Epidermal melanocyte (primary cell): Measurements from ENCODE around the gene ORAI2.
"Not testable (repeated sequence)": the region's sequence is repeated elsewhere in the genome, so short reads cannot be mapped to it uniquely, and the experiment has no call there.

Source experiments
- DNase-seq: peaks from one replicate; pipeline ENCODE4 v3.0.0; 2011; ENCODE audit warnings: low spot score; ENCODE audit not compliant: insufficient read length

The ORAI2 gene

DNA sequence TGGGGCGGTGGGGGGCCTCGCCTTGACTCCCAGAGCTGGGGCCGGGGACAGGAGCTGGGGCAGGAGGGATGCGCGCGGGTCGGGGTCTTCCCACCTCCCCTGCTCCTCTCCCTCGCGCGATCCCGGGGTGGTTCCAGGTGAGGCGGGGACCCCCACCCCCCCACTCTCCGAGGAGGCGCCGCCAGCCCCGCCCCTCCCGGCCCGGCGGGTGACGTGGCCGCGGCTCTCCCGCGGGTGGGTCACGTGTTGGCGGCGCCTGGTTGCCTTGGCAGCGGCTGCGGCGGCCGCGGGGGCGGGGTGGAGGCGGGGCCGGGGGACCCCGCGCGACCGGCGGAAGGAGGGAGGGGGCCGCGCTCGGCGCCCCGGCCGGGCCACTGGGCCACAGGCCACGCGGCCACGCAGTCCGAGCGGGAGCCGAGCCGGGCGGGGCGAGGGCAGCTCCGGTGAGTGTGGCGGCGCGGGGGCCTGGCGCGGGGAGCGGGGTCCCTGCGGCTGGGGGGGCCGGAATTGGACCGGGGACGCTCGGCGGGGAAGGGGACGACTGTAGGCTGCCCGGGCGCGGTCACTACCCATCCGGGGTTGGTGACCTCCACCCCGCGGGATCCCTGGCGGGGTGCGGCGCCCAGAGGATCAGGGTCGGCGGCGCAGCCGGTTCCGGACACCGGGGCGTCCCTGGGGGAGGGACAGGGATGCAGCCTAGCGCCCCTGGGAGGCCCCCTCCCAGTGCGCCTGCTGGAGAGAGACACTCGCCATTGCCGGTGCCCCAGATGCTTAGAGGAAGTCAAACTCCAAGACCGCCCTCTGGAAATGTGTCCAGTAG lies at the start of gene ORAI2:
ORAI2 (plus strand) TSS at position 357 of the 820 bp plus-strand sequence. CDS start 5,382 bp downstream, outside the sequence.
- peak; percentile 74 for DNase-seq

DNA sequence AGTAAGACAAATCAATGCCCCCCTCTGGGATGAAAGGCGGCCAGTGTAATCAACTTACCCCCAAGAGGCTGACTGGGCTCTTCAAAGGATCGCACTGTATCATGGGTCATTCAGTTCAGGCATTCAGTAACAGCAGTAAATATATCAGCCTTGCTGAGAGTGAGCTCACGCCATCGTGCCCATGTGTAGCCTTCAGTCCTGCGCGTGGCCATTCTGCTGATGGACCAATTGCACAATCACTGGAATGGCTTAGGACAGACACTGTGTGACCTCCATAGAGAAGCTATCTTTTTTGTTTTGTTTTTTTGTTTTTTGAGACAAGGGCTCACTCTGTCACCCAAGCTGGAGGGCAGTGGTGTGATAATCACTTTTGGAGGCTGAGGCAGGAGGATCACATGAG lies 46.3 kb upstream of the ORAI2 start:
- DNase-seq = no peak

DNA sequence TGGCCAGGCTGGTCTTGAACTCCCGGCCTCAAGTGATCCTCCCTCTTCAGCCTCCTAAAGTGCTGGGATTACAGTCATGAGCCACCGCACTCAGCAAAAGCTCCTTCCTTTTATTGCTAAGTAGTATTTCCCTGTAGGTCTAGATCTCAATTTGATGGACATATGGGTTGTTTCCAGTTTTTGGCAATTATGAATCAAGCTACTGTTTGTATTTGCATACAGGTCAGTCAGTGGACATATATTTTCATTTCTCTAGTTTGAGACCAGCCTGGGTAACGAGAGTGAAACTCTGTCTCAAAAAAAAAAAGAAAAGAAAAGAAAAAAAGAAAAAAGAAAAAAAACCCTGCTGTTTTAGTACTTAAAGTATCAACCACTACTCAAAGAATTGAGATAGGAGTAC lies 43.6 kb upstream of the ORAI2 start:
- DNase-seq = no peak

DNA sequence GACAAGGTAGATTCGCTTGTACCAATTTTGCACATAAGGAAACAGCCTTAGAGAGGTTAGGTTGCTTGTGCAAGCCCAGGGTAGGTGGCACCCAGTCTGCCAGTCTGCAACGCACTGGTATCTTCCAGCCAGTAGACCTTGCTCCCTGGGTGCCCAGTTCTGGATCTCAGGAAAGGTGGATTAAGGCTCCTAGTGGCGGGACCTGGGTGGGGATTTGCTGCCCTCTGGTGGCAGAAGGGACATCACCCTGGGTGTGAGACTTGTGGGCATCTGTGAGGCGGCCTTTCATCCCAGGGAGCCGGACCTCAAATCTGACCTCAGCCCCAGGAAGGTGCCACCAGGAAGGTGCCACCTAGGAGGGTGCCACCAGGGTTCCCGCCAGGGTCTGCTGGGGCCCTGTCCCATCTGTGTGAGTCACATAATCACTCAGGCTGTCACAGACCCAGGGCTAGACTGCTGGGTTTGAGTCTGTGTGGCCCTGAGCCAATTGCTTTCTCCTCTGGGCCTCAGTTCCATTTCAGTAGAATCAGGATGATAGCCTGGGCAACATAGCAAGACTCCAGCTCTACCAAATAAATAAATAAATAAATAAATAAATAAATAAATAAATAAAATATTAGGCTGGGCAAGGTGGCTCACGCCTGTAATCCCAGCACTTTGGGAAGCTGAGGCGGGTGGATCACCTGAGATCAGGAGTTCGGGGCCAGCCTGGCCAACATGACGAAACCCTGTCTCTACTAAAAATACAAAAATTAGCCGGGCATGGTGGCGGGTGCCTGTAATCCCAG lies 42.5 kb upstream of the ORAI2 start:
- DNase-seq = peak; percentile 54

DNA sequence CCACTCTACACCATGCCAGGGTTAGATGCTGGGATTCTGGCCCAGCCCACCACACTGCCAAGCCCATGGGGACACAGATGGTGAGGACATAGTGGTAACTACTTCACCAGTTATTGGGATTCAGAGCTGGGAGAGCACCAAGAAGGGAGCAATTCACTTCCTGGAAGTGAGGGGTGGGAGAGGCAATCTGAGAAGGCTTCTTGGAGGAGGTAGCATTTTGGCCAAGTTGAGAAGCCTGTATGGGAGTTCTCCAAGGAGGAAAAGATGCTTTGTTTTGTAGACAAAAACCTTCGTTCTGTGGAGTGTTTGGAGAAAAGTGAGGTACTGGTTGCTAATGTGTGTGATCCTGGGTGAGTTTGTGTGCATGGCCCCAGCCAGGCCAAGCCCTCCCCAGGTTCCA lies 41.0 kb upstream of the ORAI2 start:
- no peak for DNase-seq

DNA sequence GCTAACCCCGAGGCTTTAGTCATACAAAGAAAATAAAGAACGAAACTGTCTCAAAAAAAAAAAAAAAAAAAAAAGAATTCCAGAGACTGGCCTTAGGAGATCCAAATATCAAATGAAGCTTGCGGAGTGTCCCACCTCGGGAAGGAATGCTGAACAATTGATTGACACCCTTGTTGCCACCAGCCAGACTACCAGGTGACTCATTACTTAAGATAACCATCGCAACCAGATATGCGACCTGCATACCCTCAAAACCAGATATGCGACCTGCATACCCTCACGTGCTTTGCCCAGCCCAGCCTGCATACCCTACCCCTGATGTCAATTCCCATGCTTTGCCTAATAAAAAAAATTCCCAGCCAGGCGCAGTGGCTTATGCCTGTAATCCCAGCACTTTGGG lies 39.9 kb upstream of the ORAI2 start:
- no peak for DNase-seq

DNA sequence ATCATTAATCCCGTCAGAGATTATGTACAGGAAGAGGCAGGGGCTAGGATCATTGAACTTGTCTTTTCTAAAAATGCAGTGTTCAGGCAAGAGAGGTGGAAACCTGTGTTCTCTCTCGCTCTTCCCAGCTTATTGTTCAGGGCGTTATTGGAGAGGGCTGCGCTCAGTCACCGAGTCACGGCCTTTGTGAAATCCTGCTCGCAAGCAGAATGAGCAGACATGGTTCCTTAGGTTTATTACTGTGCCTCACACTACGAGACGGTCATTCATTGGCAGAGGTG lies 37.8 kb upstream of the ORAI2 start:
- DNase-seq = no peak

DNA sequence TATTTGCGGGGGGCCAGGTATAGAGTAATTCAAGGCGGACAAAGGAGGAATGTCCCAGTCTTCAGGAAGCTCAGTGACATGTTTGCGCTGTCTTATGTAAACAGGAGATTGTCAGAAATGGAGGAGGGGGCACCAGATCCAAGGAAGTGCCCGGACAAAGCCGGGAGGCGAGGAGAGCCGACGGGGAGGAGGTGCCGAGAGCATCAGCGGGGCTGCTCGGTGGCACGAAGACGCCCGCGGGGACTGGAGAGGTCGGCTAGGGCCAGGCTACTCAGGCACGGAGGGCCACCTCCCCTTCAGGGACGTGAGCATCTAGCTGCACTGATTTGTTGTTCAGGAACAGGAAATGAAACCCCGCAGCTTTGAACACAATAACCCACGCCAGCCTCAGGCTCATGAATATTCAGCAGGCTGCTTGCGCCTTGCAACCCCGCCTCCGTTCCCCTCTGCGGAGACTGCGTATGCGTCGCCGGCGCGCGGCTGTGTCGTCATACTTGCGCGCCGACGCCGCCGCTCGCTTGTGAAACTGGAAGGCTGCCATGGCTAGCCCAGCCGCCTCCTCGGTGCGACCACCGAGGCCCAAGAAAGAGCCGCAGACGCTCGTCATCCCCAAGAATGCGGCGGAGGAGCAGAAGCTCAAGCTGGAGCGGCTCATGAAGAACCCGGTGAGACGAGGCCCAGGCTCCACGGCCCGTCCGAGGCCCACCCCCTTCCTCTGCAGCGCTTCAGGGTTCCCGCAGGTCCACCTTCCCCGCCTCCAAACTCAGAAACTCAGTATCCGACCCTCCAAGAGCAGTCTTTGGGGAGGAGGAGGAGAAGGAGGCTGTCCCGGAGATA lies 37.3 kb upstream of the ORAI2 start, which contains the start of gene PRKRIP1:
PRKRIP1 (plus strand) TSS at position 491 of the 837 bp plus-strand sequence; CDS start at position 540, 49 bp downstream.
- DNase-seq = peak; percentile 56

DNA sequence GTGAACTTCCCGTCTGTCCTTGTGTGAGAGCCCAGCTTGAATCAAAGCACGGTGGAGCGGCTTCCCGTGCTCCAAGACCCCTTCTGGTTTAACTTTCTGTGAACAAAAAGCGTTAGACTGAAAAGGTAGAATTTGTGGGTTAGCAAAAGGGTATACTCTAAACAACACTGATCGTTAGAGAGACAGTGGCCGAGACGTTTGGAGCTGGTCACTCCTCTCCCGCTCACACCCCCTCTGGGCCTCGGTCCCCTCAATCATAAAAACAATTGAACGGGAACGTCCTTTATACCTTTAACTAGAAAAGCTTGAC lies 36.7 kb upstream of the ORAI2 start:
- no peak for DNase-seq

DNA sequence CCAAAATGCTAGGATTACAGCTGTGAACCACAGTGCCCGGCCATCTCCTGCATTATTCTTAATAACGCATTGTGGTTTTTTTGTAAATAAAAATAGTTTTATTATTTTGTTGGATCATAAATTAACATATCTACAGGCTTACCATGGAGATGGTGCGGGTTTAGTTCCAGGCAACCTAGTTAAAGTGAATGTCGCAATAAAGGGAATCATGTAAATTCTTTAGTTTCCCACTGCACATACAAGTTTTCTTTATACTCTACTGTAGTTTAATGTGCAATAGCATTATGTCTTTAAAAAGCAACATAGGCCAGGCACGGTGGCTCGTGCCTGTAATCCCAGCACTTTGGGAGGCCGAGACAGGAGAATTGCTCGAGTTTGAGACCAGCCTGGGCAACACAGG lies 34.8 kb upstream of the ORAI2 start:
- DNase-seq = no peak

DNA sequence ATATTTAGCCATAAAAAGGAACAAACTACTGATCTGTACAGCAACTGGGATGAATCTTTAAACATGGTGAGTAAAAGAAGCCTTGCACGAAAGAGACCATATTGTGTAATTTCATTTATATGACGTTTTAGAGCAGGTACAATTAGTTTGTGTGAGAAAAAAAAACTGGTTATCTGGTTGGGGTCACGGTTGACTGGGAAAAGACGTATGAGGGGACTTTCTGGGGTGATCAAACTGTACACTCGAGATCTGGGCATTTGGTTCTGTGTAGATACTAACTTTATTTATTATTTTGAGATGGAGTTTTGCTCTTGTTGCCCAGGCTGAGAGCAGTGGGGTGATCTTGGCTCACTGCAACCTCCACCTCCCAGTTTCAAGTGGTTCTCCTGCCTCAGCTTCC lies 33.0 kb upstream of the ORAI2 start:
- DNase-seq = no peak

DNA sequence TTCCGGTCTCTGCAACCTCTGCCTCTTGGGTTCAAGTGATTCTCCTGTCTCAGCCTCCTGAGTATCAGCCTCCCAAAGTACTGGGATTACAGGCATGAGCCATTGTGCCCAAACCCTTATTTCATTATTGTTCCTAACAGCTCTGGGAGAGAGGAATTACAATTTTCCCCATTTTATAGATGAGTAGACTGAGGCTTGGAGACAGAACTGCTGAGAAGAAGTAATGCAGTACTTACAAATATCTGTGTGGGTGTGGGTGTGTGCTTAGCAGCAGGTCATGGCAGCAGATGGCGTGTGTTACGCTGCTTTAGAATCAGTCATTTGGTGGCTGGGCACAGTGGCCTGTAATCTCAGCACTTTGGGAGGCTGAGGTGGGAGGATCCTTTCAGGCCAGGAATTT lies 29.8 kb upstream of the ORAI2 start:
- no peak for DNase-seq

DNA sequence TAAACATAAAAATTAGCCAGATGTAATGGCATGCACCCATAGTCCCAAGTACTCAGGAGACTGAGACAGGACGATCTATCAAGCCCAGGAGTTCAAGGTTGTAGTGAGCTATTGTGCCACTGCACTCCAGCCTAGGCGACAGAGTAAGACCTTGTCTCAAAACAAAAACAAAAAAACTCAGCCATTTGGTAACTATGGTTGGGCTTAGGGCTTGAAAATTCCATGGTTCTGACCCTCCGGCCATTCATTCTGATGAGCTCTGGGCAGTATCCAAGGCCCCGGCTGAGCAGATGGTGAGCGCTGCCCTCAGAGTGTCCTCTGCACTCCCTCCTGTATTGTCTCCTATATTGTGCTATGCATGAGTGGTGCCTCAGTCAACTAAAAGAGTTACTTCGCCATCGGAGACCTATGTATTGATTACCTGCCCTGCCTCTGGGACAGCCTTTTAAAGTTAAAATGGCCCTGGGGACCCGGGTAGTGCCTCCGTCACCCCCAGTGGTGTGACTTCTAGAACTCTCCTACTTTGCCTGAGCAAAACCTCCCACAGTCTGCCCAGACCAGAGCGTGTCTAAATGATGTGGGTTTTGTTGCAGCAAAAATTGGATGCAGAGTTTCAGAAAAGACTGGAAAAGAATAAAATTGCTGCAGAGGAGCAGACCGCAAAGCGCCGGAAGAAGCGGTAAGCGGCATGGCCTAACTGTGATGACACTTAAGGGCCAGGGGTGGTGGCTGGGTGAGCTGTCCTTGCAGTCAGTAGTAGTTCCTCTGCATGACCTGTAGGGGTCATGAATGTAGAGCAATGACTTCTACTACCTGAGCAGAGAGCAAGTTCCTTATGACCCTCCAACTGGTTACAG lies 29.1 kb upstream of the ORAI2 start:
- DNase-seq = peak; percentile 47

DNA sequence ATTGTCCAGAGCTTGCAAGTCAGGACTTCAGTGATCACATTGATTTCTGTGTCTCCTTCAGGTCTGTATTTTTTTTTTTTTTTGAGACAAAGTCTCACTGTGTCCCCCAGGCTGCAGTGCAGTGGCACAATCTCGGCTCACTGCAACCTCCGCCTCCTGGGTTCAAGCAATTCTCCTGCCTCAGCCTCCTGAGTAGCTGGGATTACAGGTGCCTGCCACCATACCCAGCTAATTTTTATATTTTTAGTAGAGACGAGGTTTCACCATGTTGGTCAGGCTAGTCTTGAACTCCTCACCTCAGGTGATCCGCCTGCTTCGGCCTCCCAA lies 28.6 kb upstream of the ORAI2 start:
- not testable (repeated sequence) for DNase-seq

DNA sequence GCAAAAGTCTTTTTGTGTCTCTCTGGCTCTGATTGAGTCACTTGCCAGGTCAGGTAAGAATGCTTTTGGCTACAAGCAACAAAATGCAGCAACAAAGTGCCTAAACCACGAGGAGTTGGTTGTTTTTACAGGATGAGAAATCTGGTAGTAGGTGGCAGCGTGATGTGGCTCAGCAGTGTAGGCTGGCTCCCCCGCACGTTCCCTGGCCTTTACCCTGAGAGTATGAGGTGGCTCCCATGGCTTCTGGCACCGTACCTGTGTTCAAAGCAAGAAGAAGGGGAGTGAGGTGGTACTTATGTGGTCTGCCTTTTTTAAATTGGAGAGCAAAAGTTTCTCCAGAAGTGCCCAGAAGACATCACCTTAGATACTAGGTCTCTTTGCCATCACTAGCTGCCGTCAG lies 25.5 kb upstream of the ORAI2 start:
- no peak for DNase-seq

DNA sequence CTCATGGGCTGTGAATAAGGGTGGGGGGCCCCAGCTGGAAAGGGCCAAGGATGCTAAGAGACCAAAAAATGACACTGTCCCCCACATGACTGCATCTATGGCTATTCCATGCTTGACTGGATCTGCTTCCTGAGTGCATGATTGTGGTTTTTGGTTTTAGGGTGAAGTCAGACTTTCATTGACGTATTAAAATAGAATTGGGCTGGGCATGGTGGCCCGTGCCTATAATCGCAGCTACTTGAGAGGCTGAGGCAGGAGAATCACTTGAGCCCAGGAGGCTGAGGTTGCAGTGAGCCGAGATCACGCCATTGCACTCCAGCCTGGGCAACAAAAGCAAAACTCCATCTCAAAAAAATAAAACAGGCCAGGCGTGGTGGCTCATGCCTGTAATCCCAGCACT lies 24.8 kb upstream of the ORAI2 start:
- DNase-seq = not testable (repeated sequence)

DNA sequence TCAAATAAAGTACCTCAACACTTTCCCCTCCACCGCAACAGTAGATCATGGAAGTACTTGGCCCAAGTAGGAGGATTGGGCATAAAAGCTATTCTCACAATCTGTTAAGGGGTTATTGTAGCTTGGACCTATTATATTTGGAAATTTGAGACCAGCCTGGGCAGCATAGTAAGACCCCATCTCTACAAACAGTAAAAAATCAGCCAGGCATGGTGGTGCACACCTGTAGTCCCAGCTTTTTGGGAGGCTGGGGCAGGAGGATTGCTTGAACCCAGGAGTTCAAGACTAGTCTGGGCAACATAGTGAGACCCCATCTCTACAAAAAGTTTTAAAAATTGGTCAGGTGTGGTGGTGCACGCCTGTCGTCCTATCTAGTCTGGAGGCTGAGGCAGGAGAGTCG lies 24.0 kb upstream of the ORAI2 start:
- no peak for DNase-seq

DNA sequence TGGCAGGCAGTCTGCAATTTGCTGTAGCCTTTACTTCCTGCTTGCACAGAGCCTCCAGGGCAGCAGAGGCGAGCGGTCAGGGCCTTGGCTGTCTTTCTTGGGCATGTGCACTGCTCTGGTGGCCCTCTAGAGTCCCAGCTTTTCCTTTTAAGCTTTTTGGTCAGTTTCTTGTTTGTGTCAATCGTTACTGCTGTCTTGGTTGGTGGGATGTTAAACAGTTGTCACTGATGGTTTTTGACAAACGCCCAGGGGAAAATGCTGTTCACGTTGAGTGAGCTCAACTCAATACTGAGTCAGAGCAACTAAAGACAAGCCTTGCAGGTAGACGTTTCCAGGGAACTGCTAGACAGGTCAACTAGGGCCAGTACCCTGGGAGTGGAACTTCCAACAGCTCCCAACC lies 23.3 kb upstream of the ORAI2 start:
- no peak for DNase-seq

DNA sequence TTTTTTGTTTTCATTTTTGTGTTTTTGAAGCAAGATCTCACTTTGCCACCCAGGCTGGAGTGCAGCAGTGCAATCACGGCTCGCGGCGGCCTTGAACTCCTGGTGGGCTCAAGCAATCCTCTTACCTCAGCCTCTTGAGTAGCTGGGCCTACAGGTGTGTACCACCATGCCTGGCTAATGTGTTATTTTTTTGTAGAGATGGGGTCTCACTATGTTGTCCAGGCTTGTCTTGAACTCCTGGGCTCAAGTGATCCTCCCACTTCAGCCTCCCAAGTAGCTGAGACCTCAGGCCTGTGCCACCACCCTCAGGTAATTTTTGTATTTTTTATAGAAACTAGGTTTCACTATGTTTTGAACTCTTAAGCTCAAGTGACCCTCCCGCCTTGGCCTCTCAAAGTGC lies 22.5 kb upstream of the ORAI2 start:
- DNase-seq = no peak

DNA sequence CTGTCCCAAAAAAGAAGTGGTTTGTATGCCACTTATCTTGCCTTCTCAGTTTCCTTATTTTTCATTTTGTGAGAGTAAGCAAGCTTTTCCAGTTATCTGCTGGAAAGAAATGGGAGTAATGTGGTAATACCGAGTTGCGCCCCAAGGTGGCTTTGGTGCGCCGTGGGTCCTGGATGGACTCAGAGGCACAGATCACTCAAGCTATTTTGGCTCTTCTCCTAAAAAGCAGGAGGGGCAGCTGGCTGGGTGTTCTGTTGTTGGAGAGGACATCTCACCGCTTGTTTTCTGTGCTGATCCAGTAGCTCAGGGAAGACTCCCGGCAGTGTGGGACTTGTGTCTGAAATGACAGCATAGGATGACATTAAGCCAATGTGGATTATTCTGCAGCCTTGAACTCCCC lies 20.8 kb upstream of the ORAI2 start:
- no peak for DNase-seq

DNA sequence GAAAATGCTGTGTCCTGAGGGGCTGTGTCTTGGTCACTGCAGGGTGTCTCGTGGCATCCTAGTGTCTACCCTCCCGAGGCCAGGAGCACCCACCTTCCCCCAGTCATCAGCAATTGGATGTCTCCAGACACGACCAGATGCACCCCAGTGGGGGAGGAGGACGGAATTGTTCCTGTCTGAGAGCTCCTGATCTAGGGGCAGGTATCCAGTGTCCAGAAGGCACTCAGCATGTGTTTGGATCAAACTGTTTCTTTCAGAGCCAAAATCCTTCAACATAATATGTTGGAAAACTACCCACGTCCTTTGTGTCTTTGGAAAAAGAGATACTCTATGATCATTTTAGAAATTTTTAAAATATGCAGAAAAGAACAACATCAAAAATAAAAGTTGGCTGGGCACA lies 20.3 kb upstream of the ORAI2 start:
- no peak for DNase-seq
